ENCODE measurements around the gene TMSB10.

- no peak for TF ChIP-seq POLR2A (IDR thresholded peaks at IDR 0.05)
- TF ChIP-seq CTCF (IDR thresholded peaks at IDR 0.05 in 8 of 11, conservative IDR thresholded peaks at IDR 0.05 in 3 of 11): no peak
- no peak for TF ChIP-seq POLR2AphosphoS5 (IDR thresholded peaks at IDR 0.05)
These were observed 18.7 kb upstream of the TMSB10 start for GRCh38 chr2:84886791-84887190.
